NB4 (cell line): ENCODE data around the gene SNTG2.

ENCODE experiments used
- DNase-seq: peaks from one replicate; pipeline ENCODE4 v3.0.0; 2010; ENCODE audit warnings: low read depth
- H3K4me3 ChIP-seq: one replicate; pipeline ENCODE4 v1.5.1; 2011; ENCODE audit warnings: mild to moderate bottlenecking, low read depth, low read length, moderate library complexity
- MYC ChIP-seq: IDR thresholded peaks from 2 replicates; pipeline ENCODE4 v1.6.1; 2011; ENCODE audit warnings: low read depth, low read length
- POLR2A ChIP-seq: IDR thresholded peaks from 2 replicates; pipeline ENCODE4 v1.6.1; 2011; ENCODE audit warnings: mild to moderate bottlenecking; ENCODE audit not compliant: insufficient read length; ENCODE audit errors: extremely low read depth
- TF ChIP-seq, protein P1 (sequence below): IDR thresholded peaks from 2 replicates; pipeline ENCODE4 v1.6.1; 2011; ENCODE audit warnings: low read depth, low read length
- TF ChIP-seq, protein P2 (sequence below): IDR thresholded peaks from one replicate; pipeline ENCODE4 v1.5.1; 2012; ENCODE audit warnings: low read depth, low read length

SNTG2 gene

GRCh38 chr2:1307670-1308069, 357.0 kb downstream of the SNTG2 start:
- H3K4me3 ChIP-seq: no peak overlapping the region
- DNase-seq: no peak
- TF ChIP-seq MYC (no peak), POLR2A (no peak)
- TF ChIP-seq, protein P1, sequence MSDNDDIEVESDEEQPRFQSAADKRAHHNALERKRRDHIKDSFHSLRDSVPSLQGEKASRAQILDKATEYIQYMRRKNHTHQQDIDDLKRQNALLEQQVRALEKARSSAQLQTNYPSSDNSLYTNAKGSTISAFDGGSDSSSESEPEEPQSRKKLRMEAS: no peak
- TF ChIP-seq, protein P2, sequence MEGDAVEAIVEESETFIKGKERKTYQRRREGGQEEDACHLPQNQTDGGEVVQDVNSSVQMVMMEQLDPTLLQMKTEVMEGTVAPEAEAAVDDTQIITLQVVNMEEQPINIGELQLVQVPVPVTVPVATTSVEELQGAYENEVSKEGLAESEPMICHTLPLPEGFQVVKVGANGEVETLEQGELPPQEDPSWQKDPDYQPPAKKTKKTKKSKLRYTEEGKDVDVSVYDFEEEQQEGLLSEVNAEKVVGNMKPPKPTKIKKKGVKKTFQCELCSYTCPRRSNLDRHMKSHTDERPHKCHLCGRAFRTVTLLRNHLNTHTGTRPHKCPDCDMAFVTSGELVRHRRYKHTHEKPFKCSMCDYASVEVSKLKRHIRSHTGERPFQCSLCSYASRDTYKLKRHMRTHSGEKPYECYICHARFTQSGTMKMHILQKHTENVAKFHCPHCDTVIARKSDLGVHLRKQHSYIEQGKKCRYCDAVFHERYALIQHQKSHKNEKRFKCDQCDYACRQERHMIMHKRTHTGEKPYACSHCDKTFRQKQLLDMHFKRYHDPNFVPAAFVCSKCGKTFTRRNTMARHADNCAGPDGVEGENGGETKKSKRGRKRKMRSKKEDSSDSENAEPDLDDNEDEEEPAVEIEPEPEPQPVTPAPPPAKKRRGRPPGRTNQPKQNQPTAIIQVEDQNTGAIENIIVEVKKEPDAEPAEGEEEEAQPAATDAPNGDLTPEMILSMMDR: no peak

- no peak overlapping the region for H3K4me3 ChIP-seq
- DNase-seq: no peak
- TF ChIP-seq POLR2A (no peak), MYC (no peak)
- TF ChIP-seq, protein P2: no peak
- TF ChIP-seq, protein P1: no peak
Observed at GRCh38 chr2:1308678-1309077, 358.0 kb downstream of the SNTG2 start.

DNA sequence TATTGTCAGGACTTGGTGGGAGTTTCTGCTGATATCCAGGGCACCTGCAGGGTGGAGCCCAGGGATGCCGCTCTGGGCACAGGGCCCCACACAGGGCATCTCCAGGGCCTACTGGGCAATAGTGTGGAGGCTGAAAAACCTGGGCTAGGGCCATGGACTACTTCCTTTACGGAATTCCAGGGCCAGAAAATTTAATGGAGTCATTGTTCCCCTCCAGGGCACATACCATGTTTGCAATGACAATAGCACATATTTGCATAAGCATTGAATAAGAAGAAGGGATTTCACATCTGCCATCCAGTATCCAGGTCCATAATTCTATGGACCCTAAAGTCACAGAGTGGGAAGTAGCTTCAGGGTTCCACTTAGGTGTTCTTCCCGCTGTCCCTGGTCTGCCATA, 358.9 kb downstream of the SNTG2 start:
- TF ChIP-seq MYC (no peak), POLR2A (no peak)
- TF ChIP-seq, protein P2: no peak
- TF ChIP-seq, protein P1: no peak
- H3K4me3 ChIP-seq: no peak overlapping the region
- no peak for DNase-seq

DNA sequence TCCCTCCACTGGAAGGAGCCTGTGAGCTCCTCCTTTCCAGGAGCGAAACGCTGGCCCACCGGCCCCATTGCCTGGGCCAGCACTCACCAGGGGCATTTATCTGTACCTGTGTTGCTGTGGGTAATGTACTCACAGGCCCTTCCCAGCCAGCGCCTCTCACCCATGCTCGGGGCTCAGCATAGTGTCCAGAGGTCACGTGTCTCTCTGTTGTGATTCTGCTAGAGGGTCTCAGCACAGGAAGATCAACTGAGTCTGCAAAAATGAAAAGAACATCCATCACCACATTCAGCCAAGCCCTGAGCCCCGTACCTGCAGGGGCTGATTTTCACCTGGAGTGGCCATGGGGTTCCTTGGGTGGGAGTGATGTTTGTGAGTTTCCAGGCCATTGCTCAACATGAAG, 359.6 kb downstream of the SNTG2 start:
- no peak for DNase-seq
- TF ChIP-seq, protein P2: no peak
- TF ChIP-seq, protein P1: no peak
- no peak for TF ChIP-seq MYC
- no peak overlapping the region for H3K4me3 ChIP-seq

DNA sequence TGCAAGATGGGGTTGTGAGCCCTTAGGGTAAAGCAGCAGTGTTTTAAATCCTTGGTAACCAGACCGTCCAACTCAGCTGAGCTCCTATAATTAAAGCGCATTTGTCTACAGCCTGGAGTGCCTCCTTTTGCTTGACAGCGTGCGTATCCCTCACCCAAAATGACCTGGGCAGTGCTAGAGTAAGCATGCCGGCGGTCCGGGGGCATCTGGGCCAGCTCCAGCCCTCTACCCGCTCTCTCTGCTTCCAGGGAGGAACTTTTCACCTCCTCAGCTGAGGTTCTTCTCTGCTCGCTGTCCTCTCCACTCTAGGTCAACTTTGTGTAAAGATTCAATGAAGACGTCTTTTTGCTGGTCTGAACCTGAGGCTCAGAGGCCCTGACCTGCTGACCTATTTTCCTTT, 360.2 kb downstream of the SNTG2 start:
- DNase-seq: no peak
- no peak overlapping the region for H3K4me3 ChIP-seq
- TF ChIP-seq, protein P2: no peak
- no peak for TF ChIP-seq MYC
- TF ChIP-seq POLR2A: no peak
- TF ChIP-seq, protein P1: no peak

DNA sequence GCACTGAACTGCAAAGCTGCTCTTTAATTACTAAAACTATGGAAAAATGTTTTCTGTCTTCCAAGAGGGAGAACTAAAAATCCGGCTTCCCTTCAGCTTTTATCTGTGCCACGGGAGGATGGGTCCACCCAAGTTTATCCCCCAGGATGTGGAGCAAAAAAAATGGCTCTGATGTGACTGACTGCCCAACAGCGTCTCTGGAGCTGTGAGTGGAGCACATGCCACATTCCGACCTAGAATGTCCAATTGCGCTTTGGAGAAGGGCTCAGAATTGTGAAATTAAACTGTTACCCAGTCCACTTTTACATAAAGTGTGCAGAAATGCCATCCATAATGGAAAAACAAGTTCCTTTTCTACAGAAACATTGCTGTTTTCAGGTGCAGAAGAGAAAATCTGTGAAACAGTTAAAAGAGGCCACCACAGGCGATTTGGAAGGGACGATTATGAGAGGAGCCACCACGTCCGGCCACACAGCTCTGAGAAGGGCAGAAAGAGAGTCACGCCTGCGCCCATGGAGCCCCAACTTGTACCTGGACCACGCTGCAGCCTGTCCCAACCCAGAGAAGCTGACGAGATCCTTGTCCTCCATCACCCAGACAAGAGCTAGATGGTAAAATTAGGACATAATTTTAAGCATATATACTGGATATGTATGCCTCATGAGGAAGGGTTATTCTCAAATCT, 362.7 kb downstream of the SNTG2 start:
- no peak for TF ChIP-seq MYC
- TF ChIP-seq, protein P2: no peak
- TF ChIP-seq, protein P1: no peak
- TF ChIP-seq POLR2A: no peak
- no peak overlapping the region for H3K4me3 ChIP-seq
- DNase-seq: no peak
